Measurements from ENCODE around the gene PHF2. TPM values are rescaled to one million over a fixed set of nuclear protein-coding genes. Genes with fewer than 3 reads are reported as not detected.
A peak's percentile ranks its signal among the peaks of the same experiment; 100 is the strongest.

Gene PHF2
- polyA plus RNA-seq, 3 donors = 0.40 to 16.0 (median 0.97) TPM

- Histone ChIP-seq H3K4me1 (ENCODE audit: control insufficient read depth in 1 of 2, insufficient read depth in 2 of 2, low read length in 2 of 2) (peaks cover 25 to 37% of the 10 kb centered on the region in 2 donors), H3K4me2 (replicated peaks; ENCODE audit: extremely low read depth, low read length, poor library complexity, severe bottlenecking) (peak overlapping the region; percentile 98), H3K27ac (ENCODE audit: low read depth in 1 of 2, low read length in 2 of 2) (peak overlapping the region in 1 of 2 donors; percentile 14), H3K27me3 (ENCODE audit: control insufficient read depth in 2 of 2, insufficient read depth in 2 of 2, low read length in 2 of 2) (no peaks in the 10 kb centered on the region), H3K79me2 (ENCODE audit: insufficient read depth, low read length) (peaks cover 74% of the 10 kb centered on the region), H3K9ac (ENCODE audit: insufficient read depth, low read length, poor library complexity, severe bottlenecking) (peak overlapping the region; percentile 77), H3K4me3 (replicated peaks in 1 of 3; ENCODE audit: low read depth in 2 of 3, low read length in 3 of 3) (peak overlapping the region in 2 of 3 experiments; percentile 59 to 86), H3K36me3 (replicated peaks in 1 of 2; ENCODE audit: control insufficient read depth in 1 of 2, insufficient read depth in 2 of 2, low read length in 2 of 2) (no peaks in the 10 kb centered on the region), H3K9me3 (replicated peaks in 1 of 2; ENCODE audit: control insufficient read depth in 1 of 2, insufficient read depth in 1 of 2, low read length in 2 of 2) (no peaks in the 10 kb centered on the region), H4K20me1 (ENCODE audit: insufficient read depth, low read length) (peaks cover 40% of the 10 kb centered on the region), H2AFZ (ENCODE audit: insufficient read depth, low read depth, low read length, poor library complexity, severe bottlenecking) (peak overlapping the region; percentile 81)
- no peak for DNase-seq
- Mint-ChIP-seq H3K36me3 (peaks cover 2 to 13% of the 10 kb centered on the region in 2 donors), H3K4me1 (peaks cover 68% of the 10 kb centered on the region), H3K27ac (peak overlapping the region in 4 of 7 donors; percentile 44 to 85 (median 78)), H3K9me3 (no peaks in the 10 kb centered on the region), H3K4me3 (peak overlapping the region; percentile 81 to 95), H3K27me3 (ENCODE audit: low read depth in 3 of 3) (peaks cover 0 to 1% (median 0%) of the 10 kb centered on the region in 3 donors)
- WGBS (ENCODE audit: insufficient coverage) = 83% methylated on average over 12 of the region's 13 CpGs
- TF ChIP-seq CTCF (IDR thresholded peaks at IDR 0.05) = no peak
- intact Hi-C loops (cut with micrococcal nuclease) = loop anchor here in 1 of 2 donors (5.0 kb wide), 1 partner anchor 126 kb away; the partner anchor contains the start of genes FAM120A and FAM120AOS
Measured at GRCh38 chr9:93577975-93578682, 1.7 kb downstream of the PHF2 start.

DNA sequence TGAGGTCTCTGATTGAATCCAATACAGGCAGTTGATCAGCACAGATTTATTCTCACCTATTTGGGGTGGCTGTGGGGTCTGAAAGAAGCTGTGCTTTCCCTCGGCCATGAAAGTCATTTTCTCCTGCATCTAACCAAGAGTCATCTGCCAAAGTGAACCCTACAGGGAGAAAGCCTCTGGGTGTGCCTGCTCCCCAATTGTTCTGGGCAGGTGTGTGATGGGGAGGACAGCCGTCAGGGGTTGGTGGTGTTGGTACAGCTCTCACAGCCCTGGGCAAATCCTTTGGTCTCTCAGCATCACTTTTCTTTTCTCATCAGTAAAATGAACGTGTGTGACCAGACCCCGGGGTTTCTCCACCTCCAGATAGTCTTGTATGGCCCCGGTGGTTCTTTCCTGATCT, 2.5 kb downstream of the PHF2 start:
- intact Hi-C loops (cut with micrococcal nuclease) = loop anchor here in 1 of 2 donors (5.0 kb wide), 1 partner anchor 127 kb away; the partner anchor contains the start of genes FAM120A and FAM120AOS
- H3K4me1 ChIP-seq (ENCODE audit: control insufficient read depth in 1 of 2, insufficient read depth in 2 of 2, low read length in 2 of 2) = peaks cover 25 to 36% of the 10 kb centered on the region in 2 donors
- H3K79me2 ChIP-seq (ENCODE audit: insufficient read depth, low read length) = peaks cover 81% of the 10 kb centered on the region
- Mint-ChIP-seq H3K4me3 (no peak overlapping the region), H3K9me3 (peaks cover 0 to 3% (median 3%) of the 10 kb centered on the region in 7 donors), H3K4me1 (peaks cover 63% of the 10 kb centered on the region), H3K27me3 (ENCODE audit: low read depth in 3 of 3) (no peaks in the 10 kb centered on the region), H3K27ac (no peak overlapping the region), H3K36me3 (peaks cover 2 to 17% of the 10 kb centered on the region in 2 donors)
- DNase-seq = no peak
- H3K4me3 ChIP-seq (replicated peaks in 1 of 3; ENCODE audit: low read depth in 2 of 3, low read length in 3 of 3) = no peak overlapping the region
- no peak overlapping the region for H3K9ac ChIP-seq (ENCODE audit: insufficient read depth, low read length, poor library complexity, severe bottlenecking)
- no peak for TF ChIP-seq CTCF (IDR thresholded peaks at IDR 0.05)
- H3K27me3 ChIP-seq (ENCODE audit: control insufficient read depth in 2 of 2, insufficient read depth in 2 of 2, low read length in 2 of 2) = no peaks in the 10 kb centered on the region
- no peaks in the 10 kb centered on the region for H3K36me3 ChIP-seq (replicated peaks in 1 of 2; ENCODE audit: control insufficient read depth in 1 of 2, insufficient read depth in 2 of 2, low read length in 2 of 2)
- H2AFZ ChIP-seq (ENCODE audit: insufficient read depth, low read depth, low read length, poor library complexity, severe bottlenecking) = no peak overlapping the region
- peak overlapping the region; percentile 98 for H3K4me2 ChIP-seq (replicated peaks; ENCODE audit: extremely low read depth, low read length, poor library complexity, severe bottlenecking)
- H3K9me3 ChIP-seq (replicated peaks in 1 of 2; ENCODE audit: control insufficient read depth in 1 of 2, insufficient read depth in 1 of 2, low read length in 2 of 2) = peaks cover 0 to 3% of the 10 kb centered on the region in 2 donors
- H4K20me1 ChIP-seq (ENCODE audit: insufficient read depth, low read length) = peaks cover 48% of the 10 kb centered on the region
- H3K27ac ChIP-seq (ENCODE audit: low read depth in 1 of 2, low read length in 2 of 2) = no peak overlapping the region
- no CpG with 5 or more reads among the region's 5 CpGs for WGBS (ENCODE audit: insufficient coverage)

Measured in CD14-positive monocyte (primary cell).